GM19397 (cell line): Measurements from ENCODE around the gene FRK.
A peak's percentile ranks its signal among the peaks of the same experiment; 100 is the strongest.

Experiments
- ATAC-seq: cut with Tn5 transposase; IDR thresholded peaks from one replicate; pipeline ENCODE4 v1.9.1; 2021; ENCODE audit warnings: mild to moderate bottlenecking, moderate library complexity; ENCODE audit not compliant: unreplicated experiment

The FRK gene

GRCh38 chr6:116036075-116036773 lies 24.5 kb downstream of the FRK start:
- ATAC-seq = no peak

- no peak for ATAC-seq
Observed at GRCh38 chr6:116035616-116036015, 25.1 kb downstream of the FRK start.

GRCh38 chr6:116034327-116034726 lies 26.4 kb downstream of the FRK start:
- ATAC-seq = no peak

- no peak for ATAC-seq
Observed at GRCh38 chr6:116033687-116034303, 26.9 kb downstream of the FRK start.

GRCh38 chr6:116030770-116031169 lies 29.9 kb downstream of the FRK start:
- ATAC-seq = no peak

- ATAC-seq = peak; percentile 53
Observed at GRCh38 chr6:116029535-116029934, 31.2 kb downstream of the FRK start.

GRCh38 chr6:116028233-116028632 lies 32.5 kb downstream of the FRK start:
- no peak for ATAC-seq

- no peak for ATAC-seq
Observed at GRCh38 chr6:116027801-116028200, 32.9 kb downstream of the FRK start.

GRCh38 chr6:116025405-116025804 lies 35.3 kb downstream of the FRK start:
- ATAC-seq = no peak

GRCh38 chr6:116022841-116023445 lies 37.7 kb downstream of the FRK start:
- ATAC-seq = no peak

- no peak for ATAC-seq
Observed at GRCh38 chr6:116020738-116021137, 40.0 kb downstream of the FRK start.

GRCh38 chr6:116019428-116019827 lies 41.3 kb downstream of the FRK start:
- peak; percentile 87 for ATAC-seq

- no peak for ATAC-seq
Observed at GRCh38 chr6:116018976-116019375, 41.7 kb downstream of the FRK start.

- no peak for ATAC-seq
Observed at GRCh38 chr6:116017546-116018295, 43.0 kb downstream of the FRK start.

GRCh38 chr6:116016846-116017545 lies 43.7 kb downstream of the FRK start:
- ATAC-seq = no peak

- no peak for ATAC-seq
Observed at GRCh38 chr6:116015983-116016382, 44.7 kb downstream of the FRK start.

GRCh38 chr6:116015561-116015960 lies 45.1 kb downstream of the FRK start:
- ATAC-seq = no peak

GRCh38 chr6:116012951-116013350 lies 47.7 kb downstream of the FRK start:
- no peak for ATAC-seq

- ATAC-seq = no peak
Observed at GRCh38 chr6:116012471-116012949, 48.2 kb downstream of the FRK start.

GRCh38 chr6:116011520-116011919 lies 49.2 kb downstream of the FRK start:
- peak; percentile 48 for ATAC-seq
